Amygdala (tissue), 56 donors: ENCODE data around the gene RASSF8.

Experiments
- DNase-seq, 56 donors: peaks; one replicate each; lab custom pipeline; 2025; lab: John Stamatoyannopoulos, UW

RASSF8 gene

GRCh38 chr12:25990495-25990894 is 32.0 kb downstream of the RASSF8 start:
- DNase-seq = no peak

GRCh38 chr12:25992026-25992782 is 33.7 kb downstream of the RASSF8 start:
- no peak for DNase-seq

GRCh38 chr12:25993901-25994651 is 35.6 kb downstream of the RASSF8 start:
- DNase-seq = no peak

- no peak for DNase-seq
These were observed 36.6 kb downstream of the RASSF8 start for GRCh38 chr12:25994901-25995625.

GRCh38 chr12:25995906-25996305 is 37.4 kb downstream of the RASSF8 start:
- no peak for DNase-seq

GRCh38 chr12:25996677-25997076 is 38.2 kb downstream of the RASSF8 start:
- DNase-seq = no peak

- no peak for DNase-seq
These were observed 38.9 kb downstream of the RASSF8 start for GRCh38 chr12:25997201-25997963.

- no peak for DNase-seq
These were observed 42.4 kb downstream of the RASSF8 start for GRCh38 chr12:26000898-26001297.

- no peak for DNase-seq
These were observed 43.0 kb downstream of the RASSF8 start for GRCh38 chr12:26001530-26001929.

- DNase-seq = no peak
These were observed 44.6 kb downstream of the RASSF8 start for GRCh38 chr12:26003065-26003464.

- DNase-seq = no peak
These were observed 49.1 kb downstream of the RASSF8 start for GRCh38 chr12:26007566-26007965.

GRCh38 chr12:26009593-26009992 is 51.1 kb downstream of the RASSF8 start:
- DNase-seq = no peak

GRCh38 chr12:26010293-26010821 is 51.9 kb downstream of the RASSF8 start:
- no peak for DNase-seq

- DNase-seq = no peak
These were observed 52.6 kb downstream of the RASSF8 start for GRCh38 chr12:26011099-26011498.

GRCh38 chr12:26014085-26014484 is 55.6 kb downstream of the RASSF8 start:
- DNase-seq = no peak

- DNase-seq = no peak
These were observed 58.0 kb downstream of the RASSF8 start for GRCh38 chr12:26016516-26016915.

- DNase-seq = peak in 4 of 56 donors; percentile 3 to 15 (median 10)
These were observed 59.2 kb downstream of the RASSF8 start for GRCh38 chr12:26017484-26018211.

- no peak for DNase-seq
These were observed 60.4 kb downstream of the RASSF8 start for GRCh38 chr12:26018926-26019325.

GRCh38 chr12:26021534-26021933 is 63.1 kb downstream of the RASSF8 start:
- no peak for DNase-seq

- DNase-seq = no peak
These were observed 63.6 kb downstream of the RASSF8 start for GRCh38 chr12:26022043-26022442.
